ENCODE results near the gene CERS6.

DNA sequence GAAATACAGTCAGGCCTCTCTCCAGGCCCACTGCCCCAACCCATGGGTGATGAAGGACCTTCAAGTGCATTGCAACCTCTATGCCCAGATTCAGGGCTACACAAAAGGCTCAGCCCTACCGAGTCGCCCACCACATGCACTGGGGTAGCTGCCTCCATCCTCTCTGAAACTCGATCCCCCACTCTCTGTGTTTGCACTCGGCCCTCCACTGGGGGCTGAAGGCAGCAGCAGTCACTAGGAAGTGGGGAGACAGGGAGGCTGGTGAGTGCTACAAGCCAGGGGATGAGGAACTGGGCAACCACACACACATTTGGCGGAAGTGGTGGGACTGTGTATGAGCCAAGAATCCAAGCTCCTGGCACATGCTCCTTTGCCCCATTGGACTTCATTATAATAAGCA lies 94.6 kb downstream of the CERS6 start:
- TF ChIP-seq, protein P1, sequence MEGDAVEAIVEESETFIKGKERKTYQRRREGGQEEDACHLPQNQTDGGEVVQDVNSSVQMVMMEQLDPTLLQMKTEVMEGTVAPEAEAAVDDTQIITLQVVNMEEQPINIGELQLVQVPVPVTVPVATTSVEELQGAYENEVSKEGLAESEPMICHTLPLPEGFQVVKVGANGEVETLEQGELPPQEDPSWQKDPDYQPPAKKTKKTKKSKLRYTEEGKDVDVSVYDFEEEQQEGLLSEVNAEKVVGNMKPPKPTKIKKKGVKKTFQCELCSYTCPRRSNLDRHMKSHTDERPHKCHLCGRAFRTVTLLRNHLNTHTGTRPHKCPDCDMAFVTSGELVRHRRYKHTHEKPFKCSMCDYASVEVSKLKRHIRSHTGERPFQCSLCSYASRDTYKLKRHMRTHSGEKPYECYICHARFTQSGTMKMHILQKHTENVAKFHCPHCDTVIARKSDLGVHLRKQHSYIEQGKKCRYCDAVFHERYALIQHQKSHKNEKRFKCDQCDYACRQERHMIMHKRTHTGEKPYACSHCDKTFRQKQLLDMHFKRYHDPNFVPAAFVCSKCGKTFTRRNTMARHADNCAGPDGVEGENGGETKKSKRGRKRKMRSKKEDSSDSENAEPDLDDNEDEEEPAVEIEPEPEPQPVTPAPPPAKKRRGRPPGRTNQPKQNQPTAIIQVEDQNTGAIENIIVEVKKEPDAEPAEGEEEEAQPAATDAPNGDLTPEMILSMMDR (IDR thresholded peaks at IDR 0.05), result no peak
- no peak for TF ChIP-seq POLR2A (IDR thresholded peaks at IDR 0.05)

Data from body of pancreas (tissue), 4 donors.